AG10803 (cell line): ENCODE measurements around the gene MORN5.

ENCODE experiments used
- DNase-seq: peaks from one replicate; pipeline ENCODE4 v3.0.0; 2010; ENCODE audit warnings: low read depth
- H3K4me3 ChIP-seq: 2 replicates; pipeline ENCODE4 v1.5.1; 2011; ENCODE audit warnings: mild to moderate bottlenecking, low read length, control low read depth
- TF ChIP-seq, protein P1 (sequence below): conservative IDR thresholded peaks from 2 replicates; pipeline ENCODE4 v1.5.1; 2011; ENCODE audit warnings: mild to moderate bottlenecking, low read length, control low read depth, inconsistent platforms

MORN5 gene

DNA sequence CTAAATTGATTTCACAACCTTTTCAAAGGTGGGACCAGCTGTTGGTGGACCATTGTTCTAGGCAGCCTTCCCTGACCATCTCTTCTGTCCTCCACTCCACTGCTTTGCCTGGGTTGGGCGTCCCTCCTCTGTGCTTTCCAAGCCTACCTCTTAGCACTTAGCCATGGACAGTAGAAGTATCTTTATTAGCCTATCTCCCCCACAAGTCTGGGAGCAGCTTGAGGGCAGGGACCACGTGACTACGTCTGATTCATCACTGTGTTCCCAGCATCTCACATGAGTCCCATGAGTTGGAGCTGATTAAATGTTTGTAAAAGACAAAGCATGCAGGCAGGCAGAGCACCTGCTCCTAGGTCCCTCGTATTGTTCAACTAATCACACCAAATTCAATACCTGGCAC, 20.9 kb downstream of the MORN5 start:
- H3K4me3 ChIP-seq: no peak overlapping the region
- TF ChIP-seq, protein P1, sequence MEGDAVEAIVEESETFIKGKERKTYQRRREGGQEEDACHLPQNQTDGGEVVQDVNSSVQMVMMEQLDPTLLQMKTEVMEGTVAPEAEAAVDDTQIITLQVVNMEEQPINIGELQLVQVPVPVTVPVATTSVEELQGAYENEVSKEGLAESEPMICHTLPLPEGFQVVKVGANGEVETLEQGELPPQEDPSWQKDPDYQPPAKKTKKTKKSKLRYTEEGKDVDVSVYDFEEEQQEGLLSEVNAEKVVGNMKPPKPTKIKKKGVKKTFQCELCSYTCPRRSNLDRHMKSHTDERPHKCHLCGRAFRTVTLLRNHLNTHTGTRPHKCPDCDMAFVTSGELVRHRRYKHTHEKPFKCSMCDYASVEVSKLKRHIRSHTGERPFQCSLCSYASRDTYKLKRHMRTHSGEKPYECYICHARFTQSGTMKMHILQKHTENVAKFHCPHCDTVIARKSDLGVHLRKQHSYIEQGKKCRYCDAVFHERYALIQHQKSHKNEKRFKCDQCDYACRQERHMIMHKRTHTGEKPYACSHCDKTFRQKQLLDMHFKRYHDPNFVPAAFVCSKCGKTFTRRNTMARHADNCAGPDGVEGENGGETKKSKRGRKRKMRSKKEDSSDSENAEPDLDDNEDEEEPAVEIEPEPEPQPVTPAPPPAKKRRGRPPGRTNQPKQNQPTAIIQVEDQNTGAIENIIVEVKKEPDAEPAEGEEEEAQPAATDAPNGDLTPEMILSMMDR: no peak
- DNase-seq: peak; percentile 72

DNA sequence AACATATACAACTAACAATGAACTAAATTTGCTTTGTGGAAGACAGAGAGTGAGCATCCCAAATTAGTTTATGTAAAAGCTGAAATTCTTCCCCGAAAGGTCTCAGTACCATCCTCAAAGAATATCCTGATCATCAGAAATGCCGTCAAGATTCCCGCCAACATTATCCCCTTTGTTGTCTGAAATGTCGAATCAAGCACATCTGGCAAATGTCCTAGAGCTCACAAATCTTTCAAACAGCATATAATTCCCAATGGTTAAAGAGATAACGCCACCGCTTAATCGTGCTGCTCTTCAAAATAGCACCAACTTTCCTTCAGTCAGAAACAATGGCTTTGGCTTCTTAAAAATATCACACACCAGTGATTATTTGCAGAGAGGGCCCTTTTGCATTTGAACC, 23.8 kb downstream of the MORN5 start:
- no peak overlapping the region for H3K4me3 ChIP-seq
- no peak for DNase-seq
- TF ChIP-seq, protein P1: no peak

DNA sequence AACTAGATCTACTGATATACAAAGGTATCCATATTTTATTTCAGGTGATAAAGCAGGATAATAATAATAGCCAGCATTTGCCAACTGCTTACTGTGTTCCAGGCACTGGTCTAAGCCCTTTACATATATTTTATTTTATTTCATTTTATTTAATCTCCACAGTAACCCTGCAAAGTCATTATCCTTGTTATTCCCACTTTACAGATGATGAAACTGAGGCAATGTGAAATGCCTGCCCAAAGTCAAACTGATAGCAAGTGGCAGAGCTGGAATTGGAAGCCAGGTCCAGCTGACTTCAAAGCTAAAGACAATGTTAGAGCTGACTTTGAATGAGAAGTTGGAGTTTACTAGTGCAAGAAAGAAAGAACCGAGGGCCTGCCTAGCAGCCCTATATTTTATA, 24.8 kb downstream of the MORN5 start:
- TF ChIP-seq, protein P1: no peak
- H3K4me3 ChIP-seq: no peak overlapping the region
- no peak for DNase-seq

DNA sequence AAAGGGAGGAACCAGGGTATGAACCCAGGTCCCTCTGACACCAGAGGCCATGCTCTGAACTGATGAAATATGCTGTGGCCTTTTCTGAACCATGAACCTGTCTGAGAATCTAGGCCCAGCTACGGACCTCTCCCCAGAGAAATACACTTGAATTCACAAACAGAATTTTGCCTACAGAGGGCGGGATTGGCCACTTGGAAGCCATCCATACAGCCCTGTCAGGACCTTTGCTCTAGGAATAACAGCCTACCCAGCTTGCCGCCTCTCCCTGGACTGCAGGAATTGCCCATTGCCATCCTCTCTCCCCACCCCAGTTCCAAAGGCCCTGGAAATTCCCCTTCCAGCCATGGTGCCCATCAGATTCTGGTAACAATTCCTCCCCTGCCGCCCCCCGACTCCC, 26.6 kb downstream of the MORN5 start:
- no peak overlapping the region for H3K4me3 ChIP-seq
- TF ChIP-seq, protein P1: no peak
- no peak for DNase-seq

DNA sequence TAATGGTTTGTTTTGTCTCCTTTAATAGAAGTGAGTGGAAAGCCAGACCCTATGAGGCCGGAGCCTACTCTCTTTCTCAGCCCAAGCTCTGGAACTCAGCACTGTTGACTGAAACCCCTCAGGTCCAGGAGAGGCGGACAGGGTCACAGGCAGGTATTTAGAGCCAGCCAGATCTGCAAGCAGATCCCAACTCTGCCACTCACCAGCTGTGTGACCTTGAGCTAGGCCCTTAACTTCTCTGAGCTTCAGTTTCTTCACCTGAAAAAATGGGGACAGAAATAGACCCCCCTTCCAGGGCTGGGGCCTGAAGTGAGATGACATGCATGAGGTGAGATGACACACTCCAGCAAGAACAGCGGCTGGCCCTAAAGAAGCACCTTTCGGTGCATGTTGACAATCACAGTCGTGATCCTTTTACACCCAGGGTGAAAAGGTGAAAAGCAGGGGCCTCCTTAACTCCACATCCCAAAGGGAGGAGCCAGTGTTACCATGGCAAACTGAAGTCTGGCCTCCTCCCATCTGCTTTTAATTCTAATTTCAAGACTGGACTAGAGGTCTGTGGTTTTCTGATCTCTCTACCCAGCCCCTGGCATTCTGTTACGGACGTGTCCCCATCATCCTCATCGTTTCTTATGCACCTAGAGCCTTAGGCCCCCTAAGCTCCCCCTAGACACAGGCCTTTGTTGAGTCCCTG, 27.2 kb downstream of the MORN5 start:
- no peak for DNase-seq
- TF ChIP-seq, protein P1: no peak
- no peak overlapping the region for H3K4me3 ChIP-seq

DNA sequence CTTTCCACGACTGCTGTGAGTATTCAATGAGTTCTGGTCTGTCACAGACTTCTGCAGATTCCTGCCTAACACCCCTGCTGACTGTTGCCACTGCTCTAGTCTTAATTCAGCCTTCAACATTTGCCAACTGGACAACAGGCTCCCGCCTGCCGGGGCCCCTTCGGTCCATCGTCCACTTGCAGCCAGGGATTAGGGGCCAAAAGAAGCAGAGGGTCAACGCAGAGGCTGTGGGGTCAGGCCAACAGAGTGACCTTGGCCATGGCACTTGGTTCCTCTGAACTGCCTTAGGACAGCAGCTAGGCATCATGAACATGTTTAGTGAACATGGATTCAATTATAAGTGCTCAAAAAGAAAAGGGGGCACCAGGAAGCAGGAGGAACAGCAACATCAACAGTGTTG, 28.7 kb downstream of the MORN5 start:
- TF ChIP-seq, protein P1: no peak
- no peak overlapping the region for H3K4me3 ChIP-seq
- DNase-seq: no peak

DNA sequence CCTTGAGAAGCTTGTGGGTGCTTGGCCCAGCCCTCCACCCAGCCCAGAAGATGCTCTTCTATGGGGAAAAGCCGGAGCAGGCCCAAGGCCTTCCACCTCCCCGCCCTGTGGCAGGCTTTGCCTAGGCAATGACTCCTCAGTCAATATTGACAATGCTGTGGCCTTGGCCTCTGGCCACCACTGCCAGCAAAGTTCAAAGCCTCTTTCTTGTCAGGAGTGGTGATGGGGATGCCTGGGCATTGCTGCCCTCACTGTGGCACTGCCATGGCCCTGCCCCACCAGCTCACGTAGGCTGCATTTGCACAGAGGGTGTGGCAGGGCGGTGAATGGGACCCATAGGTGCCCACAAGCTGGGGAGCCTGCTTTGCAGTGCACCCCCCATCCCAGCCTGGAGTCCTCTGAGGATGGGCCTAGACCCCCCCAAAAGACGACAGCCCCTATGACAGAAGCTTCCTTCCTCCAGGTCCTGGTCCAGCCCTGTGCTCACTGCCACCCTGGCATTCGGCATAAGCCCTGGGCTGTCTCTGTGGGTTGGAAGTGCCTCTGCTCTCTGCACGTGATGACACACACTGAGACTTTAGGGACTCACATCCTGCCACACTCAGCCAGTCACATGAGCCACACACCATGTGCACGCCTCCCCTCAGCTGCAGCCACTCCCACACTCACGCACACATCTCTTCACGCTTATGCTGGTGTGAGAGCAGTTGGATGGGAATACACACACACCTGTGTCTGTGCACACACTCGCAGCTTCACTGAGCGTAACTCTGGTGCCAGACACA, 31.1 kb downstream of the MORN5 start:
- DNase-seq: peak; percentile 31
- TF ChIP-seq, protein P1: no peak
- no peak overlapping the region for H3K4me3 ChIP-seq
